B cell (primary cell): ENCODE data around the gene MCM10. TPM values are rescaled to one million over a fixed set of nuclear protein-coding genes. Genes with fewer than 3 reads are reported as not detected.

Experiments
- ATAC-seq: fragments of 200-7000 bp; cut with Tn5 transposase; one replicate; pipeline ENCODE4 v1.10.0; 2021; ENCODE audit warnings: low read depth, mild to moderate bottlenecking, moderate number of reproducible peaks, moderate library complexity
- CTCF ChIA-PET: fragments of 350-600 bp; sonication (Branson Sonifier 250); formaldehyde crosslinking; loops from one replicate; lab custom pipeline; 2021; ENCODE audit warnings: antibody characterized with exemption, inconsistent platforms; lab: Charles Lee
- POLR2A ChIA-PET: fragments of 350-600 bp; sonication (Branson Sonifier 250); formaldehyde crosslinking; loops from one replicate; lab custom pipeline; 2021; ENCODE audit warnings: antibody characterized with exemption; lab: Charles Lee
- DNase-seq: peaks from one replicate; pipeline ENCODE4 v3.0.0; 2013
- H2AFZ ChIP-seq: 2 replicates; pipeline ENCODE4 v1.6.1; 2012; ENCODE audit warnings: mild to moderate bottlenecking, low read depth, low read length; ENCODE audit not compliant: insufficient read depth, poor library complexity, severe bottlenecking
- H3K27ac ChIP-seq, 2 donors: 1 replicate in 1 of 2; 2 replicates in 1 of 2; pipeline ENCODE4 v1.5.1; 2012 to 2013; ENCODE audit warnings: low read length in 2 of 2, mild to moderate bottlenecking in 2 of 2, moderate library complexity in 1 of 2
- H3K27me3 ChIP-seq, 4 experiments: fragments of 200-600 bp in 1 of 4; sonication (generic) in 1 of 4; replicated peaks in 1 of 4; 1 replicate in 2 of 4; 2 replicates in 2 of 4; pipeline versions ENCODE4 v1.6.1 to v1.7.0; 2013 to 2016; ENCODE audit warnings: low read length in 3 of 4, mild to moderate bottlenecking in 2 of 4, mixed read lengths in 1 of 4, moderate library complexity in 1 of 4; ENCODE audit not compliant: insufficient read depth in 4 of 4, control insufficient read depth in 3 of 4; ENCODE audit errors: control extremely low read depth in 1 of 4
- H3K36me3 ChIP-seq, 2 experiments: replicated peaks in 1 of 2; 1 replicate in 1 of 2; 2 replicates in 1 of 2; pipeline versions ENCODE4 v1.6.1 to v1.7.1; 2013; ENCODE audit warnings: low read length in 1 of 2; ENCODE audit not compliant: insufficient read depth in 2 of 2, control insufficient read depth in 1 of 2; ENCODE audit errors: control extremely low read depth in 1 of 2, extremely low read depth in 1 of 2
- H3K4me1 ChIP-seq, 2 donors: fragments of 200-600 bp in 1 of 2; sonication (generic) in 1 of 2; 1 replicate in 1 of 2; 2 replicates in 1 of 2; pipeline versions ENCODE4 v1.5.1 to v1.6.1; 2013 to 2017; ENCODE audit warnings: low read length in 2 of 2; ENCODE audit not compliant: control insufficient read depth in 2 of 2, insufficient read depth in 2 of 2
- H3K4me2 ChIP-seq: replicated peaks from 2 replicates; pipeline ENCODE3; 2012; ENCODE audit warnings: mild to moderate bottlenecking, low read depth, low read length; ENCODE audit not compliant: poor library complexity, severe bottlenecking
- H3K4me3 ChIP-seq, 5 experiments: fragments of 200-600 bp in 1 of 5; sonication (generic) in 1 of 5; 1 replicate in 3 of 5; 2 replicates in 2 of 5; pipeline versions ENCODE4 v1.5.1 to v1.7.0; 2011 to 2016; ENCODE audit warnings: low read length in 4 of 5, mild to moderate bottlenecking in 4 of 5, low read depth in 2 of 5, control low read depth in 1 of 5, moderate library complexity in 1 of 5; ENCODE audit not compliant: insufficient read depth in 1 of 5; ENCODE audit errors: control extremely low read depth in 1 of 5, extremely low read depth in 1 of 5
- H3K79me2 ChIP-seq: fragments of 200-600 bp; sonication (generic); one replicate; pipeline ENCODE4 v1.6.0; 2016; ENCODE audit warnings: low read length; ENCODE audit not compliant: control insufficient read depth, insufficient read depth
- H3K9ac ChIP-seq: fragments of 200-600 bp; sonication (generic); 2 replicates; pipeline ENCODE4 v1.6.1; 2017; ENCODE audit warnings: mild to moderate bottlenecking, low read length, moderate library complexity
- H3K9me3 ChIP-seq, 3 donors: one replicate each; pipeline versions ENCODE4 v1.6.1 to v1.7.1; 2013; ENCODE audit warnings: low read length in 2 of 3; ENCODE audit not compliant: control insufficient read depth in 2 of 3, insufficient read depth in 1 of 3; ENCODE audit errors: control extremely low read depth in 1 of 3
- H4K20me1 ChIP-seq: 2 replicates; pipeline ENCODE4 v1.6.0; 2012; ENCODE audit warnings: mild to moderate bottlenecking, low read length; ENCODE audit not compliant: insufficient read depth, control insufficient read depth, poor library complexity, severe bottlenecking
- H3K27ac Mint-ChIP-seq: one replicate; pipeline ENCODE4 v1.8.0; 2021; ENCODE audit warnings: mixed read lengths
- H3K27me3 Mint-ChIP-seq: one replicate; pipeline ENCODE4 v1.8.0; 2021; ENCODE audit warnings: mixed read lengths
- H3K4me1 Mint-ChIP-seq: one replicate; pipeline ENCODE4 v1.8.0; 2021; ENCODE audit warnings: mixed read lengths
- H3K4me3 Mint-ChIP-seq: one replicate; pipeline ENCODE4 v1.8.0; 2021; ENCODE audit warnings: mixed read lengths
- H3K9me3 Mint-ChIP-seq: one replicate; pipeline ENCODE4 v1.8.0; 2022; ENCODE audit warnings: mixed read lengths; ENCODE audit not compliant: insufficient read depth
- CTCF ChIP-seq: fragments of 200-600 bp; IDR thresholded peaks from one replicate; pipeline ENCODE4 v1.8.0; 2022; ENCODE audit warnings: antibody characterized with exemption, mild to moderate bottlenecking
- EZH2 ChIP-seq: IDR thresholded peaks from 2 replicates; pipeline ENCODE4 v1.6.1; 2012; ENCODE audit warnings: borderline replicate concordance, low read depth, mild to moderate bottlenecking, moderate library complexity, low read length; ENCODE audit not compliant: insufficient read depth, poor library complexity, severe bottlenecking
- WGBS: methylation state at CpG from one replicate; pipeline ENCODE4 v1.1.5; 2013; ENCODE audit warnings: missing lambda C conversion rate; ENCODE audit not compliant: insufficient coverage; 5-methylcytosine and 5-hydroxymethylcytosine counted together
- intact Hi-C: fragments of 100-400 bp; cut with micrococcal nuclease; formaldehyde crosslinking; loops from one replicate; pipeline ENCODE4 v1.10.0; 2022
- polyA plus RNA-seq: library from polyadenylated mRNA; depleted of rRNA; stranded (reverse); fragments of >200 nt; gene quantifications from 2 replicates; pipeline ENCODE4 v1.2.3, GENCODE V29; 2012
- total RNA-seq, 2 donors: library from RNA; stranded (reverse); fragments of 120-200 nt in 1 of 2; gene quantifications; 1 replicate in 1 of 2; 2 replicates in 1 of 2; pipeline versions ENCODE4 v1.2.3 to v1.2.4, GENCODE V29; 2013 to 2022

Gene MCM10
- total and polyA plus RNA-seq, 2 donors (not counting 1 experiment from before 2014, with no cell fraction given): 0.42 to 0.88 TPM

GRCh38 chr10:13140627-13141190, 20.6 kb upstream of the MCM10 start:
- ATAC-seq (no peak), DNase-seq (no peak)
- Histone ChIP-seq H3K4me1 (no peaks in the 10 kb centered on the region), H3K4me2 (no peak overlapping the region), H3K9ac (no peak overlapping the region), H3K36me3 (peaks cover 0 to 37% of the 10 kb centered on the region in 2 experiments), H2AFZ (no peak overlapping the region), H3K4me3 (no peak overlapping the region), H4K20me1 (no peaks in the 10 kb centered on the region), H3K27ac (no peak overlapping the region), H3K27me3 (peaks cover 0 to 3% (median 0%) of the 10 kb centered on the region in 4 experiments), H3K9me3 (no peaks in the 10 kb centered on the region), H3K79me2 (no peaks in the 10 kb centered on the region)
- Mint-ChIP-seq H3K4me3 (no peak overlapping the region), H3K4me1 (no peaks in the 10 kb centered on the region), H3K9me3 (no peaks in the 10 kb centered on the region), H3K27ac (no peak overlapping the region), H3K27me3 (no peaks in the 10 kb centered on the region)
- ChIA-PET CTCF (no interaction called here), POLR2A (no interaction called here)
- WGBS: 97% methylated on average over 3 of the region's 4 CpGs
- intact Hi-C loops: no loop called here
- no peak for TF ChIP-seq CTCF
- TF ChIP-seq EZH2: no peak

GRCh38 chr10:13143766-13144165, 17.6 kb upstream of the MCM10 start:
- no CpG with 5 or more reads among the region's 1 CpG for WGBS
- DNase-seq: no peak

More at GRCh38 chr10:13143766-13144165, 17.6 kb upstream of the MCM10 start:
- ChIA-PET CTCF (no interaction called here), POLR2A (no interaction called here)
- Histone ChIP-seq H3K79me2 (no peaks in the 10 kb centered on the region), H3K9me3 (peaks cover 0 to 6% (median 3%) of the 10 kb centered on the region in 3 donors), H4K20me1 (no peaks in the 10 kb centered on the region), H3K4me1 (no peaks in the 10 kb centered on the region), H3K27ac (no peak overlapping the region), H3K9ac (no peak overlapping the region), H2AFZ (no peak overlapping the region), H3K36me3 (peaks cover 0 to 17% of the 10 kb centered on the region in 2 experiments), H3K27me3 (peaks cover 0 to 3% (median 0%) of the 10 kb centered on the region in 4 experiments), H3K4me2 (no peak overlapping the region), H3K4me3 (no peak overlapping the region)
- Mint-ChIP-seq H3K4me1 (no peaks in the 10 kb centered on the region), H3K9me3 (peaks cover 4% of the 10 kb centered on the region), H3K4me3 (no peak overlapping the region), H3K27ac (no peak overlapping the region), H3K27me3 (no peaks in the 10 kb centered on the region)
- ATAC-seq: no peak
- TF ChIP-seq CTCF (no peak), EZH2 (no peak)
- intact Hi-C loops: no loop called here
